Chondrocyte (in vitro differentiated cells): Measurements from ENCODE around the gene FRMD3. TPM values are rescaled to one million over a fixed set of nuclear protein-coding genes. Genes with fewer than 3 reads are reported as not detected.
A peak's percentile ranks its signal among the peaks of the same experiment; 100 is the strongest.

Experiments used
- DNase-seq: peaks from one replicate; pipeline ENCODE4 v3.0.0; 2021; ENCODE audit warnings: mixed read lengths, low spot score
- H3K27ac Mint-ChIP-seq: one replicate; pipeline ENCODE4 v1.8.0; 2021; ENCODE audit warnings: mild to moderate bottlenecking, moderate library complexity, mixed read lengths; ENCODE audit not compliant: unreplicated experiment
- H3K27me3 Mint-ChIP-seq: 2 replicates; pipeline ENCODE4 v1.8.0; 2021; ENCODE audit warnings: low read depth, mixed read lengths
- H3K36me3 Mint-ChIP-seq: 2 replicates; pipeline ENCODE4 v1.8.0; 2021; ENCODE audit warnings: low read depth, mixed read lengths
- H3K4me1 Mint-ChIP-seq: 2 replicates; pipeline ENCODE4 v1.8.0; 2021; ENCODE audit warnings: low read depth, mild to moderate bottlenecking, mixed read lengths
- H3K4me3 Mint-ChIP-seq: one replicate; pipeline ENCODE4 v1.8.0; 2021; ENCODE audit warnings: mild to moderate bottlenecking, moderate library complexity, mixed read lengths; ENCODE audit not compliant: unreplicated experiment
- H3K9me3 Mint-ChIP-seq: 2 replicates; pipeline ENCODE4 v1.8.0; 2021; ENCODE audit warnings: low read depth, mixed read lengths
- CTCF ChIP-seq: fragments of 200-600 bp; sonication (generic); IDR thresholded peaks from 2 replicates; pipeline ENCODE4 v1.5.0; 2021; ENCODE audit warnings: antibody characterized with exemption, mild to moderate bottlenecking, moderate library complexity
- total RNA-seq: library from RNA; stranded (reverse); gene quantifications from 3 replicates; pipeline ENCODE4 v1.2.1, GENCODE V29; 2021

The FRMD3 gene
- total RNA-seq, 1 donor from 2014 or later = 1.1 TPM

DNA sequence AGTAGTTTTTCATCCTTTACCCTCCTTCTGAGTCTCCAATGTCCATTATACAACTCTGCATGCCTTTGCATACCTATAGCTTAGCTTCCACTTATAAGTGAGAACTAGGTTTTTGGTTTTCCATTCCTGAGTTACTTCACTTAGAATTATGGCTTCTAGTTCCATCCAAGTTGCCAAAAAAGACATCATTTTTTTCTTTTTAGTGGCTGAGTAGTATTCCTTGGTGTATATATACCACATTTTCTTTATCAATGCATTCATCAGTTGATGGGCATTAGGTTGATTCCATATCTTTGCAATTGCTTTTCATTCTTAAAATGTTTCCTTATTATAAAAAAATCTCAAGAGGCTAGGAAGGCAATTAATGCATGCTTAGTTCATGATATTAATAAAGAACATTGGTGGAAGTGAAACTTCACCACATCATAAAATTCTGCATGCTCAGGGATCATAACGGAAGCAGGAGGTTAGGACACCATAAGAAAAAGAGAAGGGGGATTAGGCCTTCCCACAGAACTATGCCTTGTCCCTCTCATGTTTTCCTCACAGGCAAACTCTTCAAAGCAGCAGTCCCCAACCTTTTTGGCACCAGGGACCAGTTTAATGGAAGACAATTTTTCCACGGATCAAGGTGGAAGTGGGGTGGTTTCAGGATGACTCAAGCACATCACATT lies 105.2 kb downstream of the FRMD3 start:
- H3K27me3 Mint-ChIP-seq = peaks cover 3% of the 10 kb centered on the region
- no peak overlapping the region for H3K4me3 Mint-ChIP-seq
- no peak for TF ChIP-seq CTCF
- peaks cover 17% of the 10 kb centered on the region for H3K4me1 Mint-ChIP-seq
- H3K27ac Mint-ChIP-seq = no peak overlapping the region
- H3K9me3 Mint-ChIP-seq = no peaks in the 10 kb centered on the region
- H3K36me3 Mint-ChIP-seq = no peaks in the 10 kb centered on the region
- DNase-seq = no peak

DNA sequence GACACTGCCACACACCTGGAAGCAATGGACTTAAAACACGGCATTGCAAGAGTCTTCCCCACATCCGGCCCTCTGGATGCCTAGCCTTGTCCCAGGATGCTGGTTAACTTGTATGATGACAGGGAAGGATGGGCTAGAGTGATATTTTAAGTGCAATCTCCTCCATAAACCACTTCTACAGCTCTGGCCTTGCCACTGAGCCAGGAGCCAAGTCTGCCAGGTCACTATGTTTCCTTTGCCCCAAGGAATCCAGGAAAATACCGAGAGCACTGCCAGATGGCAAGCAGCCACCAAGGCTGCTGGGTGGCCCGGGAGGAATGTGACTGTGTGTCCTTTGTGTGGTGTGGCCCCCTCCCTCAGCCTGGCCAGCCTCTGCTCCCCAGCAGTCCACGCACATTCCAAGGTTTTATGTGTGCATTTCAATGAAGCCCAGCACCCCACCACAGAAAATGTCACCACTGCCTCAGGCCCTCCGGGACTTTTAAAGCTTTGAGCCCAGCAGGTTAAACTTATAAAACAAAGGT lies 106.0 kb downstream of the FRMD3 start:
- Mint-ChIP-seq H3K4me1 (peaks cover 17% of the 10 kb centered on the region), H3K27ac (peak overlapping the region; percentile 83), H3K4me3 (no peak overlapping the region), H3K27me3 (no peaks in the 10 kb centered on the region), H3K9me3 (no peaks in the 10 kb centered on the region), H3K36me3 (no peaks in the 10 kb centered on the region)
- no peak for TF ChIP-seq CTCF
- DNase-seq = no peak

- DNase-seq = no peak
- Mint-ChIP-seq H3K36me3 (no peaks in the 10 kb centered on the region), H3K4me3 (no peak overlapping the region), H3K9me3 (no peaks in the 10 kb centered on the region), H3K27ac (no peak overlapping the region), H3K27me3 (no peaks in the 10 kb centered on the region), H3K4me1 (peaks cover 17% of the 10 kb centered on the region)
- TF ChIP-seq CTCF = no peak
These were observed 106.8 kb downstream of the FRMD3 start for GRCh38 chr9:83431101-83432060.

GRCh38 chr9:83430681-83431080 lies 107.5 kb downstream of the FRMD3 start:
- Mint-ChIP-seq H3K4me1 (peaks cover 17% of the 10 kb centered on the region), H3K36me3 (no peaks in the 10 kb centered on the region), H3K27me3 (no peaks in the 10 kb centered on the region), H3K4me3 (no peak overlapping the region), H3K27ac (no peak overlapping the region), H3K9me3 (no peaks in the 10 kb centered on the region)
- no peak for TF ChIP-seq CTCF
- DNase-seq = no peak

GRCh38 chr9:83429229-83429628 lies 109.0 kb downstream of the FRMD3 start:
- no peaks in the 10 kb centered on the region for H3K36me3 Mint-ChIP-seq
- no peak overlapping the region for H3K27ac Mint-ChIP-seq
- no peaks in the 10 kb centered on the region for H3K9me3 Mint-ChIP-seq
- DNase-seq = no peak
- no peak overlapping the region for H3K4me3 Mint-ChIP-seq
- H3K4me1 Mint-ChIP-seq = peaks cover 17% of the 10 kb centered on the region
- no peak for TF ChIP-seq CTCF
- no peaks in the 10 kb centered on the region for H3K27me3 Mint-ChIP-seq
